Left renal cortex interstitium (tissue), 4 donors: Measurements from ENCODE around the gene TNS1. TPM values are rescaled to one million over a fixed set of nuclear protein-coding genes. Genes with fewer than 3 reads are reported as not detected.
"Not testable (repeated sequence)": the region's sequence is repeated elsewhere in the genome, so short reads cannot be mapped to it uniquely, and the experiment has no call there.

Experiments
- DNase-seq, 4 donors: peaks; one replicate each; pipeline ENCODE4 v3.0.0-alpha.2; 2013; ENCODE audit warnings: low read depth in 4 of 4, low spot score in 2 of 4, missing footprints in 1 of 4
- polyA plus RNA-seq, 4 donors: library from polyadenylated mRNA; unstranded; fragments of 120-200 nt; gene quantifications; one replicate each; pipeline ENCODE4 v1.2.1, GENCODE V29; 2013; ENCODE audit not compliant: insufficient read length in 4 of 4

TNS1 gene
- polyA plus RNA-seq, 4 donors: 54.8 to 69.7 (median 62.2) TPM

- DNase-seq: no peak
Measured at GRCh38 chr2:217793566-217794132, 209.1 kb downstream of the TNS1 start.

DNA sequence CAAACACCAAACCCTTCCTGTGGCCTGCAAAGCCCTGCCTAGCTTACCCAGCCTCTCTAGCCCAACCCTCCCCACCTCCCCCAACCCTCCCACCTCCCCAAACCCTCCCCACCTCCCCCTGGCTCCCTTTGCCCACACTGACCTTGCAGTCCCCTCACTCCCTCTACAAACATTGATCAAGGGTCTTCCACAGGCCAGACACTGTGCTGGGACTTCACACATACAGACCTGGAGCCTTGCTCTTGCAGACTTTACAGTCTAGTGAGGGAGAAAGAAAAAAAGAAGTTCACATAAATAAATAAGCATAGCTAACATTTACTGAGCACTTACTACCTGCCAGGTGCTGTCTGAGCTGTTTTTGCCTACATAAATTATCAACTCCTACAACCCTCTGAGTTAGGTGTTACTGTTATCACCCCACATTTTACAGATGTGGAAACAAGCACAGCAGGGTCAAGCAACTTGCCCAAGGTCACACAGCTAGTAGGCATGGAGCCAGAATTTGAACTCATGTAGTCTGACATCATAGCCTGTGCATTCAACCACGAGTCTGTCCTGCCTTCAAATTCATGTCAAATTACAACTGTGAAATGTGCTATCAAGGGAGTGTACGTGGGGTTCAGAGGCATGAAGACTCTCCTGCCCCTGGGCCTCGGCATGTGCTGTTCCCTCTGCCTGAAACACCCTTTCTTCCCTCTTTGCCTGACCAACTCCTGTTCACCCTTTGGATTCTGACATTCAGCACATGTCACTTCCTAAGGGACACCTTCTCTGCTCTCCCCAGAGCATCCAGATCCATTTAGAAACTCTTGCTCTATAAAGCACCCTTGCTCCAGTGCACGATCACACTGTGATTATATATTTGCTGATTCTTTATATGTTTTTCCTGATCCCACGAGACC is 209.9 kb downstream of the TNS1 start:
- no peak for DNase-seq

DNA sequence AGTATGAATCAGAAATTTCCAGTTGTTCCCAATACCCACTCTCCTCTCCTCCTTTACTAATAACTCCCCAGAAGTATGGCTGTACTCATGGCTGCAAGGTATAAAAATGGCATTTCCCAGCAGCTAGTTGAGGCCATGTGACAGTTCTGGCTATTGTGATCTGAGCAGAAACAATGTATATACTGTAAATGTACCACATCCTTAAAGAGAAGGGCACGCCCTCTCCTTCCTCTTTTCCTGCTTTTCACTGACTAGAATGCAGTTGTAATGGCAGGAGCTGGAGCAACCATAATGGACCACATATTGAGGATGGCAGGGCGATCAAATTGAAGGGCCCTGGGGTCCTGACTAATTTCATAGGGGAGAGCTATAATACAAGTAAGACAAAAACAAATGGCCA is 211.2 kb downstream of the TNS1 start:
- DNase-seq: no peak

GRCh38 chr2:217790681-217791392 is 212.0 kb downstream of the TNS1 start:
- DNase-seq: no peak

DNA sequence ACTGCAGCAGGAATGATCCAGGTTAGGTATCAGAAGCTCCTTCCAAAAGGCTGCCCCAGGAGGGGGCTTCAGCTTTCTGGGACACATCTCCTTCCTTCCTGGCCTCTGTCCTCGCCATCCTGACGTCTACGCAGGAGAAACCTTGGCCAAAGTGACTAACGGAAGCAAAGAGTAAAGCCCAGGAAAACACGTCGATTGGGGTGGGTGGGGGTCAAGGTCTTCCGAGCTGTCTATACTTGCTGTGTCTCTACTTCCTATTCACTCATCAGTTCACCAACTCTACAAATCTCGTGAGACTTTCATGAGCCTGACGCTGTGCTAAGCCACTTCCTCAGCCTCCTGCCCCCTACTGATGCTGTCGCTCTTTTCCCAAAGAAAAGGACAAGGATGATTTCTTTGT is 212.6 kb downstream of the TNS1 start:
- DNase-seq: no peak

- DNase-seq: no peak
Measured at GRCh38 chr2:217789736-217790181, 213.0 kb downstream of the TNS1 start.

DNA sequence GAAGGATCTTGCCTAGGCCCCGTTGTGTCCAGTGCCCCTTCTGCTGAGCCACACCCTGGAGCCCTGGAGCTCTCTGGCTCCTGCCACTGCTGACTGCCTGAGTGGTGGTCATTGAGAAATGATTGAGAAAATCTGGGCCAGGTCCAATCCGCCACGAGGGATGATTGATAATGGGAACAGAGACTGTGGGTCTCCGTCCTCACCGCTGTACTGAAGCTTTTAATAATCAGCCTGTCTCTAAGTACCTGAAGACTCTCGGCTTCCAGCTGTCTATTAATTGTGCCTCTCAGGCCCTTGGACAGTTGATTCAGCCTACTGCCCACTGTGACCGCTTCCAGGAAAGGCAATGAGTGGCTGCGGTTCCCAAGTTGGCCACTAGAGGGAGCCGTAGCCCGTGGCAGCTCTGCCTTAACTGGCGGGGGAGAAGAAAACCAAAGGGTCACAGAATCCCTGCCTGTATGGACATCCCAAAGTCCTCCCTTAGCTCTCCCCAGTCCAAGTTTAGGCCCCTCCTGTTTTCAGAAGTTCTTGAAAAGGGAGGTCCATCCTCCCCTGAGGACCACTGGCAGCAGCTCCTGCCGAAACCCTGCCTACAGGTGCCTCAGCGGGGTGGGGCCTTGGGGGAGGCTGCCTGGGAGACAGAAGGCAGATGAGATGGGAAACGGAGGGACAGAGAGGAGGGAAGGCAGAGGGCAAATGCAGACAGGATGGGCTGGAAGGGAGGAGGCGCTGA is 213.6 kb downstream of the TNS1 start:
- peak; percentile 29 to 73 (median 64) for DNase-seq

GRCh38 chr2:217788669-217789002 is 214.2 kb downstream of the TNS1 start:
- no peak for DNase-seq

DNA sequence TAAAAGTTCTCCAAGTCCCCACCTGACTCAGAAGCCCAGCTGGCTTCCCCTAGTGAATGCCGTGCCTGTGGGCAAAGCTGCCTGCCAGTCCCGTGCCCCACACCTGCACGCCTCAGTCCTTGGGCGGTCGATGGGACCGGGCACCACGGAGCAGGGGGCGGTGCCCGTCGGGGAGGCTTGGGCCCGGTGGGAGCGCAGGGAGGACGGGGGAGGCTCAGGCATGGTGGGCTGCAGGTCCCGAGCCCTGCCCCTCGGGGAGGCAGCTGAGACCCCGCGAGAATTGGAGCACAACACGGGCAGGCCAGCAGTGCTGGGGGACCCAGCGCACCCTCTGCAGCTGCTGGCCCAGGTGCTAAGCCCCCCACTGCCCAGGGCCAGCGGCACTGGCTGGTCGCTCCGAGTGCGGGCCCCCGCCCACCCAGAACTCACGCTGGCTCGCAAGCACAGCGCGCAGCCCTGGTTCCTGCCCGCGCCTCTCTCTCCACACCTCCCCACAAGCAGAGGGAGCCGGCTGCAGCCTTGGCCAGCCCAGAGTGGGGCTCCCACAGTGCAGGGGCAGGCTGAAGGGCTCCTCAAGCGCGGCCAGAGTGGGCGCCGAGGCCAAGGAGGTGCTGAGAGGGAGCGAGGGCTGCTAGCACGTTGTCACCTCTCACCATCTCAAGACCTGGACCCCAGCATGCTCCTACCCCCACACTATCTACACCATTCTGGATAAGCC is 215.5 kb downstream of the TNS1 start:
- DNase-seq: no peak

- DNase-seq: not testable (repeated sequence)
Measured at GRCh38 chr2:217786560-217786959, 216.2 kb downstream of the TNS1 start.

- DNase-seq: peak in 3 of 4 donors; percentile 56 to 60 (median 57)
Measured at GRCh38 chr2:217785544-217786045, 217.2 kb downstream of the TNS1 start.

DNA sequence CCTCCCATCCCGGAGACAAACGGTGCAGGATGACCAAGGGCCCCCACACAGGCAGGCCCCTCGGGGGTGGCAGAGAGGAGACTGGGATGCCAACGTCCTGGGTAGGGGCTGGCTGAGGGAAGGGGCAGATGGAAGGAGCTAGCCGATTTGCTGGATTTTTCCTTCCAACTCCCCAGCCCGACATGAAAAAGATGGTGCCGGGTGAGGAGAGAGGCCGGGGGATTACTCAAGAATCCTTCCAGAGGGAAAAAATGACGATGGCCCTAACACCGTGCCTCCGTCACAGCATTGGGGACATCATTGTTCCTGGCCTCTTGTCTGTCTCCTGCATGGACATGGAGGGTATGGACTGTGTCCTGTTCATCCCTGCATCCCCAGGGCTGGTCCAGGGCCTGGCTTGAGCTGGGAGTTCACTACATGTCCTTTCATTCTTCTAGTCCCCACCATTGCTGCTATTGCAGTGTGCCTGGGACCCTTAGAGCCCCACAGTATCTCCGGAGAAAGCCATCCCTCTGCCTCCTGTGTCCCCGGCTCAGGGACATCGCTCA is 217.7 kb downstream of the TNS1 start:
- DNase-seq: no peak

DNA sequence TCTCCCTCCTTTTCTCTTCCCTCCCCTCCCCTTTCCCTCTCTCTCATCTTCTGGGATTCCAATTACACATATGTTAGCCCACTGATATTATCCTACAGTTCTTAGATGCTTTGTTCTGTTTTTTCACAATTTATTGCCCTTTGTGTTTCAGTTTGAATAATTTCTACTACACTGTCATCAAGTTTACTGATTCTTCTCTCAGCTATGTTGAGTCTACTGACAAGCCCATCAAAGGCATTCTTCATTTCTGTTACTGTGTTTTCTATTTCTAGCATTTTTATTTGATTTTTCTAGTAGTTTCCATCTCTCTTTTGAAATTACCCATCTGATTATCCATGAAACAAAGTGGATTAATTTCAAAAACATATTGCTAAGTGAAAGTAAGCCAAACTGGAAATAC is 219.6 kb downstream of the TNS1 start:
- DNase-seq: no peak

DNA sequence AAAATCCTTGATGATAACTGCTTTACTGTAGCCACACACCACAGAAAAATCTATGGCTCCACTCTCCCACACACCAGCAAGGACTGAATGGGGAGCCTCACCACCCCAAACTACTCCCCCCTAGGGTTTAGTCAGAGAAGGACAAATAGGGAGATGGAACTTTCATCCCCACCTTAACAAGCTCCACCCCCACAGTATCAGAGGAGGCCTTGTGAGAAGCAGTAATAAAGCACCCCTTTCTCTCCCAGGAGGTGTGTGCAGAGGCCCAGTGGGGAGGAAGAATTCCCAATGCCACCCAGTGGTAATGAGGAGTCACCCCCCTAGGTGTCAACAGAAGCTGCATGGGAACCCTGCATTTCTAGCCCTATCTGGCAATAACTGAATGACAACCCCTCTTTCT is 224.9 kb downstream of the TNS1 start:
- DNase-seq: no peak

GRCh38 chr2:217776631-217777030 is 226.2 kb downstream of the TNS1 start:
- no peak for DNase-seq

- DNase-seq: no peak
Measured at GRCh38 chr2:217775920-217776503, 226.8 kb downstream of the TNS1 start.

- DNase-seq: no peak
Measured at GRCh38 chr2:217774232-217774631, 228.6 kb downstream of the TNS1 start.

DNA sequence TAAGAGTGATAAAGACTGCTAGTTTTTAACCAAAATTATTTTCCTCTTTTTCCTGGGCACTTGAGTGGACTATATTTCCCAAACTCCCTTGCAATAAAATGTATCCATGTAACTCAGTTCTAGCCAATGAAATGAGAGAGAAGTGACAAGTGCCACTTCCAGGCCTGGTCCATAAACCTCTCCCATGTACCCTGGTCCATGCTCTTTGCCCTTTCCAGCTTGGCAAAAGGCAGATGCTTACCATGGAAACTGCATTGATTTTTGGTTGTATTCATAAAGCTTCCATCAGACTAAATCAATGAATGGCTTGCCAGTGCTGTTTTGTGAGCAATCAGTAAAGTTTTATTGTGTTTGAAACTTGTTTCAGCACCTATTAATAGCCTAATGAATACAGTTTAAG is 229.3 kb downstream of the TNS1 start:
- DNase-seq: no peak

GRCh38 chr2:217766356-217766755 is 236.4 kb downstream of the TNS1 start:
- DNase-seq: no peak
